ENCODE data around the gene KLK10.
"Not testable (repeated sequence)": the region's sequence is repeated elsewhere in the genome, so short reads cannot be mapped to it uniquely, and the experiment has no call there.

KLK10 gene

GRCh38 chr19:50972795-50973376 is 46.6 kb downstream of the KLK10 start:
- Histone ChIP-seq H3K9me3 (ENCODE audit: control insufficient read depth, low read length) (no peaks in the 10 kb centered on the region), H3K4me3 (ENCODE audit: low read length) (no peak overlapping the region), H3K36me3 (ENCODE audit: control insufficient read depth, insufficient read depth, low read length) (no peaks in the 10 kb centered on the region), H3K9ac (ENCODE audit: low read length) (no peak overlapping the region), H3K27me3 (ENCODE audit: control insufficient read depth, insufficient read depth, low read length) (peaks cover 3% of the 10 kb centered on the region), H3K4me1 (ENCODE audit: control insufficient read depth, insufficient read depth, low read length) (peaks cover 3% of the 10 kb centered on the region)

- H3K27me3 ChIP-seq (ENCODE audit: control insufficient read depth, insufficient read depth, low read length); H3K36me3 ChIP-seq (ENCODE audit: control insufficient read depth, insufficient read depth, low read length); H3K9ac ChIP-seq (ENCODE audit: low read length); H3K9me3 ChIP-seq (ENCODE audit: control insufficient read depth, low read length); H3K4me3 ChIP-seq (ENCODE audit: low read length); H3K4me1 ChIP-seq (ENCODE audit: control insufficient read depth, insufficient read depth, low read length): not testable (repeated sequence)
Observed at GRCh38 chr19:50969810-50970209, 49.7 kb downstream of the KLK10 start.

GRCh38 chr19:50969413-50969760 is 50.1 kb downstream of the KLK10 start, which contains the start of gene KLK6:
Gene KLK6, minus strand, starts transcription at chr19:50969591. Its CDS starts 1,487 bp downstream, at chr19:50968104.
- H3K9me3 ChIP-seq (ENCODE audit: control insufficient read depth, low read length): no peaks in the 10 kb centered on the region
- H3K9ac ChIP-seq (ENCODE audit: low read length): no peak within 1 kb of the TSS
- H3K27me3 ChIP-seq (ENCODE audit: control insufficient read depth, insufficient read depth, low read length): peaks cover 3% of the 10 kb centered on the region
- H3K4me1 ChIP-seq (ENCODE audit: control insufficient read depth, insufficient read depth, low read length): no peaks in the 10 kb centered on the region
- no peaks in the 10 kb centered on the region for H3K36me3 ChIP-seq (ENCODE audit: control insufficient read depth, insufficient read depth, low read length)
- no peak within 1 kb of the TSS for H3K4me3 ChIP-seq (ENCODE audit: low read length)

GRCh38 chr19:50968716-50969412 is 50.6 kb downstream of the KLK10 start:
- Histone ChIP-seq H3K9me3 (ENCODE audit: control insufficient read depth, low read length) (no peaks in the 10 kb centered on the region), H3K4me3 (ENCODE audit: low read length) (no peak overlapping the region), H3K27me3 (ENCODE audit: control insufficient read depth, insufficient read depth, low read length) (peaks cover 3% of the 10 kb centered on the region), H3K4me1 (ENCODE audit: control insufficient read depth, insufficient read depth, low read length) (no peaks in the 10 kb centered on the region), H3K9ac (ENCODE audit: low read length) (no peak overlapping the region), H3K36me3 (ENCODE audit: control insufficient read depth, insufficient read depth, low read length) (no peaks in the 10 kb centered on the region)

- Histone ChIP-seq H3K9me3 (ENCODE audit: control insufficient read depth, low read length) (no peaks in the 10 kb centered on the region), H3K9ac (ENCODE audit: low read length) (no peak overlapping the region), H3K4me3 (ENCODE audit: low read length) (no peak overlapping the region), H3K27me3 (ENCODE audit: control insufficient read depth, insufficient read depth, low read length) (peaks cover 3% of the 10 kb centered on the region), H3K36me3 (ENCODE audit: control insufficient read depth, insufficient read depth, low read length) (no peaks in the 10 kb centered on the region), H3K4me1 (ENCODE audit: control insufficient read depth, insufficient read depth, low read length) (no peaks in the 10 kb centered on the region)
Observed at GRCh38 chr19:50967929-50968715, 51.4 kb downstream of the KLK10 start.

- H3K4me3 ChIP-seq (ENCODE audit: low read length): no peak overlapping the region
Observed at GRCh38 chr19:50964266-50964665, 55.2 kb downstream of the KLK10 start.

GRCh38 chr19:50963381-50963780 is 56.1 kb downstream of the KLK10 start:
- H3K4me3 ChIP-seq (ENCODE audit: low read length): no peak overlapping the region
- no peak overlapping the region for H3K9ac ChIP-seq (ENCODE audit: low read length)
- H3K27me3 ChIP-seq (ENCODE audit: control insufficient read depth, insufficient read depth, low read length): no peaks in the 10 kb centered on the region
- no peaks in the 10 kb centered on the region for H3K36me3 ChIP-seq (ENCODE audit: control insufficient read depth, insufficient read depth, low read length)
- no peaks in the 10 kb centered on the region for H3K9me3 ChIP-seq (ENCODE audit: control insufficient read depth, low read length)
- no peaks in the 10 kb centered on the region for H3K4me1 ChIP-seq (ENCODE audit: control insufficient read depth, insufficient read depth, low read length)

More at GRCh38 chr19:50964266-50964665, 55.2 kb downstream of the KLK10 start:
- Histone ChIP-seq H3K4me1 (ENCODE audit: control insufficient read depth, insufficient read depth, low read length) (no peaks in the 10 kb centered on the region), H3K27me3 (ENCODE audit: control insufficient read depth, insufficient read depth, low read length) (peaks cover 1% of the 10 kb centered on the region), H3K9me3 (ENCODE audit: control insufficient read depth, low read length) (no peaks in the 10 kb centered on the region), H3K9ac (ENCODE audit: low read length) (no peak overlapping the region), H3K36me3 (ENCODE audit: control insufficient read depth, insufficient read depth, low read length) (no peaks in the 10 kb centered on the region)

Data from mucosa of stomach (tissue), 1 donor.